ENCODE data around the gene PCBD2. TPM values are rescaled to one million over a fixed set of nuclear protein-coding genes. Genes with fewer than 3 reads are reported as not detected.

Gene PCBD2
- total RNA-seq, 2 experiments from 2014 or later, result 13.6 to 14.7 TPM

GRCh38 chr5:134939500-134939899, 34.6 kb downstream of the PCBD2 start:
- H3K27ac Mint-ChIP-seq, result no peak overlapping the region

GRCh38 chr5:134943547-134943946, 38.6 kb downstream of the PCBD2 start:
- Mint-ChIP-seq H3K4me1 (peaks cover 1% of the 10 kb centered on the region), H3K4me3 (no peak overlapping the region), H3K27ac (no peak overlapping the region), H3K36me3 (ENCODE audit: low read depth) (peaks cover 7% of the 10 kb centered on the region), H3K27me3 (no peaks in the 10 kb centered on the region), H3K9me3 (no peaks in the 10 kb centered on the region)
- POLR2A ChIA-PET, result no interaction called here
- CTCF ChIA-PET, result no interaction called here
- DNase-seq, result no peak

More at GRCh38 chr5:134939500-134939899, 34.6 kb downstream of the PCBD2 start:
- no peak overlapping the region for H3K4me3 Mint-ChIP-seq
- no peak for DNase-seq
- H3K4me1 Mint-ChIP-seq, result no peaks in the 10 kb centered on the region
- no peaks in the 10 kb centered on the region for H3K27me3 Mint-ChIP-seq
- peaks cover 11% of the 10 kb centered on the region for H3K36me3 Mint-ChIP-seq (ENCODE audit: low read depth)
- CTCF ChIA-PET, result interaction anchor here (1.8 kb wide), 1 partner anchor 9 kb away, joined by 4 read pairs; no protein-coding TSS in a partner anchor
- H3K9me3 Mint-ChIP-seq, result no peaks in the 10 kb centered on the region
- POLR2A ChIA-PET, result no interaction called here

DNA sequence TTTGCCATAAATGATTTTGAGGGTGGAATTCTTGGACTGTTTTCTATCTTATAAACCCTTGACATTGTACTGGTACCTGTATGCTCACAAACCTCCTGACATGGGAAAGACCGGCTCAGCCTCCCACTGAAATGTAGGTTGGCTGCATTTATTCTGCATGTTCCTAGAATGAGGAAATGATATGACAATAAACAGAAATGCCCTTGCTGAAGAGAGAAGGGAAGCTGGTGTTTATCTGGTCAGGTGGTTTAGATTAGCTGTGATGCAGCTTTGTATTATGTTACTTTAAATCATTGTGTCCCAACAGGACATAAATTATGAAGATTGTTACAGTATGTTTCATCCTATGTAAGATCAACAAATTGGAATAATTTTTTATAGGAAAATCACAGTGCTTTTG, 39.7 kb downstream of the PCBD2 start:
- DNase-seq, result no peak
- Mint-ChIP-seq H3K27me3 (no peaks in the 10 kb centered on the region), H3K36me3 (ENCODE audit: low read depth) (peaks cover 7% of the 10 kb centered on the region), H3K4me1 (peaks cover 1% of the 10 kb centered on the region), H3K4me3 (no peak overlapping the region), H3K9me3 (no peaks in the 10 kb centered on the region), H3K27ac (no peak overlapping the region)
- ChIA-PET POLR2A (no interaction called here), CTCF (no interaction called here)

DNA sequence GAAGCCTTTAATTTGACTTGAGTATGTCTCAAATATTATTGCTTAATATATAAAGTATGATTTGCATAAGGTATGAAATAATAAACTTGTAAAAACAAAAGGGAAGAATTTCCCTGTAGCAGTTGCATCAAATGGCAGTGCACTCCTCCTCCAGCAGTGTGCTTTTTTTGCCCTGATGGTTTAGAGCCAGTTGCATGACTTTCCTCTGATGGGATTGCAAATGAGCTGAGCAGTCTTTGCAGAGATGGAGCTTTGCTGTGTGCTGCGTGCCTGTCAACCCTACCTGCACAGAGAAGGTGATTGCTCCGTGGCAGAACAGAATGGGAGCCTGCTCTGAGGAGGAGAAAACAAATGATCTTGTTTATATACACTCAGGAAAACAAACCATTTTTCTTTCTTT, 40.1 kb downstream of the PCBD2 start:
- H3K4me3 Mint-ChIP-seq, result no peak overlapping the region
- DNase-seq, result no peak
- H3K9me3 Mint-ChIP-seq, result no peaks in the 10 kb centered on the region
- ChIA-PET POLR2A (interaction anchor here (1.3 kb wide), 1 partner anchor 18 kb away, joined by 4 read pairs; no protein-coding TSS in a partner anchor), CTCF (no interaction called here)
- no peak overlapping the region for H3K27ac Mint-ChIP-seq
- no peaks in the 10 kb centered on the region for H3K27me3 Mint-ChIP-seq
- H3K4me1 Mint-ChIP-seq, result peaks cover 1% of the 10 kb centered on the region
- peaks cover 2% of the 10 kb centered on the region for H3K36me3 Mint-ChIP-seq (ENCODE audit: low read depth)

DNA sequence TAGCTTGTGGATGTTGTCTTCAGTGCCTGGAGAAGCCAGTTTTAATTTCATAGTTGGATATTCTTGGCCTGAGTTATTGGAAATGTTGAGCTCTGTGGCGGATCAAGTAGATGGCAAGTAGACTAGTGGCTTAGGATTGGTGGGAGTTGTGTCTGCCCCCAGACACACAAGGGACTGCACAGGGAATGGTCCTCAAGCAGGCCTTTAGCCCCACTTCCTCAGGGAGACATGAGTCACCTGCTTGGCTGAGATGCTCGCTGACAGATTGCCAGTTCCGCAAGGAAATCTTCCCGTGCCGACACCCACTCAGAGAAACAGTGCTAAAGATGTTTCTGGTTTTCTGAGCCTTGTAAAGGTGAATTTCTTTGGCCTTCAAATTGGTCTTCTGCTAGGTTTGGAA, 44.0 kb downstream of the PCBD2 start:
- no peaks in the 10 kb centered on the region for H3K27me3 Mint-ChIP-seq
- ChIA-PET CTCF (interaction anchor here (1.0 kb wide), 1 partner anchor 17 kb away, joined by 4 read pairs; no protein-coding TSS in a partner anchor), POLR2A (no interaction called here)
- H3K4me3 Mint-ChIP-seq, result no peak overlapping the region
- H3K36me3 Mint-ChIP-seq (ENCODE audit: low read depth), result peaks cover 5% of the 10 kb centered on the region
- DNase-seq, result no peak
- H3K9me3 Mint-ChIP-seq, result no peaks in the 10 kb centered on the region
- no peak overlapping the region for H3K27ac Mint-ChIP-seq
- peaks cover 1% of the 10 kb centered on the region for H3K4me1 Mint-ChIP-seq

- H3K9me3 Mint-ChIP-seq, result peaks cover 3% of the 10 kb centered on the region
- H3K27me3 Mint-ChIP-seq, result no peaks in the 10 kb centered on the region
- no peak overlapping the region for H3K27ac Mint-ChIP-seq
- H3K36me3 Mint-ChIP-seq (ENCODE audit: low read depth), result peaks cover 5% of the 10 kb centered on the region
- ChIA-PET POLR2A (no interaction called here), CTCF (interaction anchor here (1.0 kb wide), 1 partner anchor 17 kb away, joined by 4 read pairs; no protein-coding TSS in a partner anchor)
- no peak overlapping the region for H3K4me3 Mint-ChIP-seq
- no peak for DNase-seq
- peaks cover 1% of the 10 kb centered on the region for H3K4me1 Mint-ChIP-seq
Measured at GRCh38 chr5:134949316-134949715, 44.4 kb downstream of the PCBD2 start.

DNA sequence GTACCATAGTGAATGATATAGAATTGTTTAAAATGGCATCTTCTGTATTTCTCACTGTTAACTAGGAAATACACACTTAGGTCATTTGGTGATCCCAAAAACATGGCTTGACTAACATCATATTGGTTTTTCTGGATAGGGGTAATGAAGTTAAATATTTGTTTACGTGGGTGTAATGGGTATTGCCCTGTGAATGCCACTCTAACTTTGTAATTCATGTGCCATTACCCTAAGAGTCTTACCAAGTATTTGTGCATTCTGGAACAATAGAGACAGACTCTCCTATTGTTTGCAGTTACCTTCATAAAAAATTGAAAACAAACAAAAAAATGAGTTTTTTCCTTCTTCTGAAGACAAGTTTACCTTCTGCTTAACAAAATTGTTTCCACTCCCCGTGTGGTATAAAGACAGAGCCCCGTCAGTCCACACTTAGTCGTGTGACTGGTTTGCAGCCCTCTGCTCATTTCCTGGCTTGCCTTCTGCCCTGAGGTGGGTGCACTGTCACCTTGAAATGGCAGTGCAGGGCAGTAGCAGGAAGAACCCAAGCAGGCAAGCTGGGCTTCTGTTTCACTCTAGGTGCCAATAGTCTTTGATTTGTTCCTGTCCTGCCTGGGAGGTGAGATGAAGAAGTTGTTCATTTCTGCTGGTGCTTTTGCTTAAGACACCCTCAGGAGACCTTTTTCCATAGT, 53.1 kb downstream of the PCBD2 start:
- H3K4me3 Mint-ChIP-seq, result no peak overlapping the region
- no peak for DNase-seq
- no peaks in the 10 kb centered on the region for H3K4me1 Mint-ChIP-seq
- H3K9me3 Mint-ChIP-seq, result peaks cover 7% of the 10 kb centered on the region
- CTCF ChIA-PET, result no interaction called here
- POLR2A ChIA-PET, result no interaction called here
- H3K27ac Mint-ChIP-seq, result no peak overlapping the region
- no peaks in the 10 kb centered on the region for H3K27me3 Mint-ChIP-seq
- peaks cover 20% of the 10 kb centered on the region for H3K36me3 Mint-ChIP-seq (ENCODE audit: low read depth)

GRCh38 chr5:134958755-134959154, 53.8 kb downstream of the PCBD2 start:
- DNase-seq, result no peak
- peaks cover 7% of the 10 kb centered on the region for H3K9me3 Mint-ChIP-seq
- H3K27ac Mint-ChIP-seq, result no peak overlapping the region
- ChIA-PET POLR2A (no interaction called here), CTCF (no interaction called here)
- no peak overlapping the region for H3K4me3 Mint-ChIP-seq
- H3K4me1 Mint-ChIP-seq, result peaks cover 3% of the 10 kb centered on the region
- peaks cover 19% of the 10 kb centered on the region for H3K36me3 Mint-ChIP-seq (ENCODE audit: low read depth)
- no peaks in the 10 kb centered on the region for H3K27me3 Mint-ChIP-seq

GRCh38 chr5:134963098-134963497, 58.2 kb downstream of the PCBD2 start:
- H3K4me1 Mint-ChIP-seq, result peaks cover 23% of the 10 kb centered on the region
- ChIA-PET POLR2A (interaction anchor here (1.1 kb wide), 1 partner anchor 17 kb away, joined by 4 read pairs; no protein-coding TSS in a partner anchor), CTCF (no interaction called here)
- H3K4me3 Mint-ChIP-seq, result no peak overlapping the region
- H3K36me3 Mint-ChIP-seq (ENCODE audit: low read depth), result peaks cover 16% of the 10 kb centered on the region
- no peaks in the 10 kb centered on the region for H3K27me3 Mint-ChIP-seq
- H3K27ac Mint-ChIP-seq, result no peak overlapping the region
- no peaks in the 10 kb centered on the region for H3K9me3 Mint-ChIP-seq
- no peak for DNase-seq

DNA sequence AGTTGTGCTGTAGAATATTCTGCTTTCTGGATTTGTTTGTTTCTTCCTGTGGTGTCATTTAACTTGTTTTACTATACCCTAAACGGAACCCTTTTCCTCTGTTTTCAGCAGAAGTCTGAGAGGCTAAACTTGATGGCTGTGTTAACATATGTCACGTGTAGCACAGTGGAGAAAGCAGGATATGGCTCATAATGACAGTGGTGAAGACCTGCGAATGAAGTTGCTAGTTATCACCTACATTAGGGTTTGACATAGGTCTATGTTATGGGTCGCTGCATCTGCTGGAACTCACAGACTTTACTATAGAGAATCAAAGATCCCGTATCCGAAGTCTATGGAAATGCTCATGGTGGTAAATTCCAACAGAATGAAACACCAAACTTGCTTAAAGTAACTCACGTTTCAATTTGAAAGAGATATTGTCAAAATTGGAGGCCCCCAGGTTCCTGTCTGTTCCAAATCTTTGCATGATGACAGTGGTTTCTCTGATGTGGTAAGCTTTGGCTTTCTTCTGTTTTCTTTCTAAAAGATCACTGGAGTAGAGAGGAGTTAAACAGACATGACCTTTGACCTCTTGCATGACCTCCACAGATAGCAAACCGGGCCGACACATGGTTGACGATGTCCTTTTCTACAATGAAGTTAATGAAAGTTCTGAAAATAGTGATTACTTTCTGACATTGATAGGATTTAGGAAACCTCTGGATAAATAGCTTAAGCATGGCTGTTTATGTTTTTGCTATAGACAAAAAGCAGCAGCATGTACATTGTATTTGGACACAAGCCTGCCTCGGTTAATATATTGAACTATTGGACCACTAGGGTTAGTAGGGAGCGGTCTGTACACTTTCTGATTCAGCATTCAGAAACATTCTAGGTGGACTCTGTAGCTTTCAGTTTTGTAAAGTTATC, 59.7 kb downstream of the PCBD2 start:
- H3K4me3 Mint-ChIP-seq, result no peak overlapping the region
- H3K4me1 Mint-ChIP-seq, result peaks cover 23% of the 10 kb centered on the region
- no peak for DNase-seq
- H3K27ac Mint-ChIP-seq, result peak overlapping the region; percentile 79
- no peaks in the 10 kb centered on the region for H3K9me3 Mint-ChIP-seq
- H3K27me3 Mint-ChIP-seq, result no peaks in the 10 kb centered on the region
- ChIA-PET POLR2A (interaction anchor here (0.8 to 1.0 kb wide), 3 partner anchors 12 to 60 kb away, joined by 3 read pairs; partner anchors contain the start of gene PCBD2), CTCF (interaction anchor here (0.9 kb wide), 1 partner anchor 60 kb away, joined by 4 read pairs; the partner anchor contains the start of gene PCBD2)
- H3K36me3 Mint-ChIP-seq (ENCODE audit: low read depth), result peaks cover 16% of the 10 kb centered on the region

DNA sequence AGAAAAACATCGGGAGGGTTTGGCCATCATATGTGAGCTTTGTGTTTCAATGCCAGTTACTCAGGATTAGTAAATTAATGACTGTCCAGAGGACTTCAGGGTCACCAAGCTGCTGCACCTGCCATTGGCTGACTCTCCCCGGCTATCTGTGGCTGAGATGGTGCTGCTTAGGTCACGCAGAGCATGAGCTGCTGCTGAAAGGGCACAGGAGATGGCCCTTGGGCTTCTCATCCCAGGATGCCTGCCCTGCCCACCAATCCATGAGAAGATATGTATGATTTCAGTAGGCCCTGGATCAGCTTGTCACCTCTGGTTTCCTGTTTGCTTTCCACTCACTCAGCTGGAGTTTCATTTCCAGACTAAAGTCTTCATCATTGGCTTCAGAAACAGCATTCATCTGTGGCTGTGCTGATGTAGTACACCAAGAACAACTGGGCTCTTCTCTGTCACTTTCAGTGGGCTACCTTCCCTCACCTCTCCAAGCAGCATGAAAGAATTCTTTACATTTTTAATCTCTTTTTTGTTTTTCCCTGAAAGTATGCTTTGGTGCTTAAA, 60.4 kb downstream of the PCBD2 start:
- Mint-ChIP-seq H3K4me3 (no peak overlapping the region), H3K36me3 (ENCODE audit: low read depth) (peaks cover 13% of the 10 kb centered on the region), H3K27ac (no peak overlapping the region), H3K9me3 (no peaks in the 10 kb centered on the region), H3K27me3 (no peaks in the 10 kb centered on the region), H3K4me1 (peaks cover 23% of the 10 kb centered on the region)
- no peak for DNase-seq
- ChIA-PET CTCF (interaction anchor here (0.9 kb wide), 1 partner anchor 61 kb away, joined by 4 read pairs; the partner anchor contains the start of gene PCBD2), POLR2A (interaction anchor here (0.7 to 1.0 kb wide), 2 partner anchors 12 to 82 kb away, joined by 3 read pairs; no protein-coding TSS in a partner anchor)

DNA sequence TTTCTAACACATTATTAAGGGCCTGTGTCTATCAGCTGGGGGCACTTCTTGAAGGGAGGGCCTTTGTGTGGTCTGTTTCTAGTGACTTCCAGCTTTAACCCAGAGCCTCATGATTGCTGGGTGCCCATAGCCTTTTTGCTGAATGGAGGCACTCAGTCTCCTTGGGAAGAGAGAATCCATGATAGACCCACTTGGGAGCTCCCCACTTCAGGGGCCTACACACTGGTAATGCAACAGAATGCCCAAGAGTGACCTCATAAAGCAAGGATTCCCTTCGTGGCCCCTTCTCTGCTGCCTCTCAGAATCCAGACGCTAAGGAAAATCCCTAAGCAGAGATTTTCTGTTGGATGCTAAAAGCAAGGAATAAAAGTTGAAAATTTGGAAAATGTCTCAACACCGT, 62.7 kb downstream of the PCBD2 start, which contains the start of gene CATSPER3:
TSS of gene CATSPER3 (plus strand) at position 301 of the 400 bp plus-strand sequence. CDS start at position 386, 85 bp downstream.
- Mint-ChIP-seq H3K9me3 (no peaks in the 10 kb centered on the region), H3K27me3 (no peaks in the 10 kb centered on the region), H3K27ac (no peak within 1 kb of the TSS), H3K4me3 (no peak within 1 kb of the TSS), H3K4me1 (peaks cover 23% of the 10 kb centered on the region), H3K36me3 (ENCODE audit: low read depth) (peaks cover 7% of the 10 kb centered on the region)
- CTCF ChIA-PET, result no interaction called here
- POLR2A ChIA-PET, result no interaction called here
- DNase-seq, result no peak

- Mint-ChIP-seq H3K27ac (no peak overlapping the region), H3K27me3 (no peaks in the 10 kb centered on the region), H3K4me1 (peaks cover 23% of the 10 kb centered on the region), H3K9me3 (no peaks in the 10 kb centered on the region), H3K36me3 (ENCODE audit: low read depth) (peaks cover 7% of the 10 kb centered on the region), H3K4me3 (no peak overlapping the region)
- ChIA-PET CTCF (no interaction called here), POLR2A (no interaction called here)
- DNase-seq, result no peak
Measured at GRCh38 chr5:134968055-134968454, 63.1 kb downstream of the PCBD2 start.
